Measurements from ENCODE around the gene PRKAG2. TPM values are rescaled to one million over a fixed set of nuclear protein-coding genes. Genes with fewer than 3 reads are reported as not detected.

PRKAG2 gene
- total and polyA plus RNA-seq, 4 donors = 3.6 to 25.1 (median 16.8) TPM

GRCh38 chr7:151796871-151797537 lies 79.9 kb downstream of the PRKAG2 start (continued):
- TF ChIP-seq ZBTB33 (IDR thresholded peaks at IDR 0.05) (no peak), JUND (IDR thresholded peaks at IDR 0.05) (no peak)

GRCh38 chr7:151796091-151796870 lies 80.6 kb downstream of the PRKAG2 start:
- no peak for TF ChIP-seq RAD21 (IDR thresholded peaks at IDR 0.05)
- TF ChIP-seq FOXA1 (IDR thresholded peaks at IDR 0.05) = no peak
- TF ChIP-seq RXRA (IDR thresholded peaks at IDR 0.05) = peak; percentile 24 to 33
- H3K27me3 ChIP-seq (ENCODE audit: control insufficient read depth in 4 of 4, insufficient read depth in 4 of 4, low read length in 3 of 4) = no peaks in the 10 kb centered on the region
- peaks cover 24 to 76% (median 53%) of the 10 kb centered on the region in 4 donors for H3K4me1 ChIP-seq (ENCODE audit: control insufficient read depth in 4 of 4, insufficient read depth in 4 of 4, low read length in 3 of 4)
- H3K36me3 ChIP-seq (ENCODE audit: control insufficient read depth in 4 of 4, insufficient read depth in 3 of 4, low read depth in 1 of 4, low read length in 3 of 4) = no peaks in the 10 kb centered on the region
- WGBS = 78% methylated on average over 27 of the region's 27 CpGs
- no peak for DNase-seq (ENCODE audit: low spot score)
- H3K9ac ChIP-seq (ENCODE audit: low read depth in 1 of 2, low read length in 2 of 2) = peak overlapping the region in 1 of 2 donors; percentile 66
- no peak overlapping the region for H3K4me3 ChIP-seq (ENCODE audit: low read depth in 1 of 3, low read length in 3 of 3)
- no peaks in the 10 kb centered on the region for H3K9me3 ChIP-seq (ENCODE audit: control insufficient read depth in 4 of 4, low read length in 3 of 4)
- peak overlapping the region; percentile 69 to 90 for H3K27ac ChIP-seq (ENCODE audit: low read depth in 1 of 2, low read length in 2 of 2)

GRCh38 chr7:151795168-151795811 lies 81.6 kb downstream of the PRKAG2 start:
- Histone ChIP-seq H3K27ac (ENCODE audit: low read depth in 1 of 2, low read length in 2 of 2) (peak overlapping the region; percentile 90 to 92), H3K4me1 (ENCODE audit: control insufficient read depth in 4 of 4, insufficient read depth in 4 of 4, low read length in 3 of 4) (peaks cover 19 to 79% (median 50%) of the 10 kb centered on the region in 4 donors), H3K4me3 (ENCODE audit: low read depth in 1 of 3, low read length in 3 of 3) (no peak overlapping the region), H3K9me3 (ENCODE audit: control insufficient read depth in 4 of 4, low read length in 3 of 4) (no peaks in the 10 kb centered on the region), H3K27me3 (ENCODE audit: control insufficient read depth in 4 of 4, insufficient read depth in 4 of 4, low read length in 3 of 4) (no peaks in the 10 kb centered on the region), H3K9ac (ENCODE audit: low read depth in 1 of 2, low read length in 2 of 2) (no peak overlapping the region), H3K36me3 (ENCODE audit: control insufficient read depth in 4 of 4, insufficient read depth in 3 of 4, low read depth in 1 of 4, low read length in 3 of 4) (no peaks in the 10 kb centered on the region)
- TF ChIP-seq MAX (IDR thresholded peaks at IDR 0.05) (no peak), HNF4G (IDR thresholded peaks at IDR 0.05) (no peak), TAF1 (conservative IDR thresholded peaks at IDR 0.05) (no peak), RXRA (IDR thresholded peaks at IDR 0.05) (no peak), NR2F2 (IDR thresholded peaks at IDR 0.05) (no peak), RAD21 (IDR thresholded peaks at IDR 0.05) (no peak), REST (IDR thresholded peaks at IDR 0.05) (no peak), ZBTB33 (IDR thresholded peaks at IDR 0.05) (no peak), SP1 (IDR thresholded peaks at IDR 0.05) (no peak), CTCF (IDR thresholded peaks at IDR 0.05; ENCODE audit: low read depth, low read length, missing input control) (no peak), ATF3 (IDR thresholded peaks at IDR 0.05) (no peak), YY1 (IDR thresholded peaks at IDR 0.05) (no peak), FOXA1 (IDR thresholded peaks at IDR 0.05) (no peak), HNF4A (conservative IDR thresholded peaks at IDR 0.05) (no peak)
- DNase-seq (ENCODE audit: low spot score) = no peak
- 88% methylated on average over 20 of the region's 20 CpGs for WGBS
